Osteocyte (in vitro differentiated cells): ENCODE data around the gene ANK3. TPM values are rescaled to one million over a fixed set of nuclear protein-coding genes. Genes with fewer than 3 reads are reported as not detected.

Experiments
- DNase-seq: peaks from one replicate; pipeline ENCODE4 v3.0.0; 2021; ENCODE audit warnings: mixed read lengths; ENCODE audit not compliant: unreplicated experiment; ENCODE audit errors: extremely low spot score
- H3K27ac Mint-ChIP-seq: one replicate; pipeline ENCODE4 v1.8.0; 2021; ENCODE audit warnings: mild to moderate bottlenecking, mixed read lengths; ENCODE audit not compliant: unreplicated experiment
- H3K27me3 Mint-ChIP-seq: one replicate; pipeline ENCODE4 v1.8.0; 2021; ENCODE audit warnings: mixed read lengths; ENCODE audit not compliant: unreplicated experiment
- H3K36me3 Mint-ChIP-seq: one replicate; pipeline ENCODE4 v1.8.0; 2021; ENCODE audit warnings: mixed read lengths; ENCODE audit not compliant: unreplicated experiment
- H3K4me1 Mint-ChIP-seq: one replicate; pipeline ENCODE4 v1.8.0; 2021; ENCODE audit warnings: mixed read lengths; ENCODE audit not compliant: unreplicated experiment
- H3K4me3 Mint-ChIP-seq: one replicate; pipeline ENCODE4 v1.8.0; 2021; ENCODE audit warnings: mild to moderate bottlenecking, moderate library complexity, mixed read lengths; ENCODE audit not compliant: unreplicated experiment
- H3K9me3 Mint-ChIP-seq: one replicate; pipeline ENCODE4 v1.8.0; 2021; ENCODE audit warnings: mixed read lengths; ENCODE audit not compliant: unreplicated experiment
- total RNA-seq: library from RNA; stranded (reverse); gene quantifications from 2 replicates; pipeline ENCODE4 v1.2.1, GENCODE V29; 2021
- TF ChIP-seq, protein P1 (sequence below): fragments of 200-600 bp; sonication (generic); IDR thresholded peaks from 2 replicates; pipeline ENCODE4 v1.5.0; 2021; ENCODE audit warnings: antibody characterized with exemption, mild to moderate bottlenecking, moderate library complexity

ANK3 gene
- total RNA-seq, 1 donor from 2014 or later: 22.0 TPM

DNA sequence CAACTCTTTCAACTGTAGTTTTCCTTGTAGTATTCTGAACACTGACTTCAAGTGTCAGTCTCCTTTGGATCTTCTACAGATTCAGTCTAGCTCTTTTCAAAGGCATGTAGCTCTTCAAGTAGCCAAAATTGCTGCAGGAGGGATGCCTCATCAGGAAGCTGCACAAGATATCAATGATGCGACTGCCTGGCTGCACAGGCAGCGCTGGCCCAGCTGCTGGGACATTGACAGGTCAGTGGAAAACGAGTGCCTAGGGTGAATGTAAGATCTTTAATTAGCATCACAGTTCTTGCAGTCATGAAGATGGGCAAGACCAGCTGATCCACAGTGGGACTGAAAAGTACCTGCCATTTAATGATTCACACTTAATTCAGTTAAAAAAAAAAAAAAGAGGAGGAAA is 167.6 kb downstream of the ANK3 start:
- Mint-ChIP-seq H3K36me3 (no peaks in the 10 kb centered on the region), H3K9me3 (no peaks in the 10 kb centered on the region), H3K27ac (no peak overlapping the region), H3K4me3 (no peak overlapping the region), H3K4me1 (peaks cover 10% of the 10 kb centered on the region), H3K27me3 (no peaks in the 10 kb centered on the region)
- DNase-seq: no peak
- TF ChIP-seq, protein P1, sequence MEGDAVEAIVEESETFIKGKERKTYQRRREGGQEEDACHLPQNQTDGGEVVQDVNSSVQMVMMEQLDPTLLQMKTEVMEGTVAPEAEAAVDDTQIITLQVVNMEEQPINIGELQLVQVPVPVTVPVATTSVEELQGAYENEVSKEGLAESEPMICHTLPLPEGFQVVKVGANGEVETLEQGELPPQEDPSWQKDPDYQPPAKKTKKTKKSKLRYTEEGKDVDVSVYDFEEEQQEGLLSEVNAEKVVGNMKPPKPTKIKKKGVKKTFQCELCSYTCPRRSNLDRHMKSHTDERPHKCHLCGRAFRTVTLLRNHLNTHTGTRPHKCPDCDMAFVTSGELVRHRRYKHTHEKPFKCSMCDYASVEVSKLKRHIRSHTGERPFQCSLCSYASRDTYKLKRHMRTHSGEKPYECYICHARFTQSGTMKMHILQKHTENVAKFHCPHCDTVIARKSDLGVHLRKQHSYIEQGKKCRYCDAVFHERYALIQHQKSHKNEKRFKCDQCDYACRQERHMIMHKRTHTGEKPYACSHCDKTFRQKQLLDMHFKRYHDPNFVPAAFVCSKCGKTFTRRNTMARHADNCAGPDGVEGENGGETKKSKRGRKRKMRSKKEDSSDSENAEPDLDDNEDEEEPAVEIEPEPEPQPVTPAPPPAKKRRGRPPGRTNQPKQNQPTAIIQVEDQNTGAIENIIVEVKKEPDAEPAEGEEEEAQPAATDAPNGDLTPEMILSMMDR: no peak

DNA sequence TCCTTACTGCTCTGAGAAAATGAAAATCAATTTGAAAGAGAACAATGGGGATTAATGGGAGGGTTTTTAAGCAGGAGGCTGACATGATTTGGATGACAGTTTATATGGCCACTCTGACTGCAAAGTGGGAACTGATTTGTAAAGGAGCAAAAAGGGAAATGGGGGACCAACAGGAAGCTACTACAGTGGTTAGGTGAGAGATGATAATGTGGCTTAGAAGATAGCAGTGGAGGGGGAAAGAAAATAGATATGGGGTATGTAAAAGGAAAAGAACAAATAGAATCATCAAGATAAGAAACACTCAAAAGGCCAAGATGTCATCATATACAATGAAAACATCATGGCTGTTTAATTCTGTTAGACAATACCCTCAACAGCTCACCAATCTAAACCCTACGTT is 177.5 kb downstream of the ANK3 start:
- no peak for DNase-seq
- Mint-ChIP-seq H3K27me3 (no peaks in the 10 kb centered on the region), H3K4me1 (peaks cover 4% of the 10 kb centered on the region), H3K36me3 (peaks cover 14% of the 10 kb centered on the region), H3K4me3 (no peak overlapping the region), H3K27ac (no peak overlapping the region), H3K9me3 (peaks cover 20% of the 10 kb centered on the region)
- TF ChIP-seq, protein P1: no peak

DNA sequence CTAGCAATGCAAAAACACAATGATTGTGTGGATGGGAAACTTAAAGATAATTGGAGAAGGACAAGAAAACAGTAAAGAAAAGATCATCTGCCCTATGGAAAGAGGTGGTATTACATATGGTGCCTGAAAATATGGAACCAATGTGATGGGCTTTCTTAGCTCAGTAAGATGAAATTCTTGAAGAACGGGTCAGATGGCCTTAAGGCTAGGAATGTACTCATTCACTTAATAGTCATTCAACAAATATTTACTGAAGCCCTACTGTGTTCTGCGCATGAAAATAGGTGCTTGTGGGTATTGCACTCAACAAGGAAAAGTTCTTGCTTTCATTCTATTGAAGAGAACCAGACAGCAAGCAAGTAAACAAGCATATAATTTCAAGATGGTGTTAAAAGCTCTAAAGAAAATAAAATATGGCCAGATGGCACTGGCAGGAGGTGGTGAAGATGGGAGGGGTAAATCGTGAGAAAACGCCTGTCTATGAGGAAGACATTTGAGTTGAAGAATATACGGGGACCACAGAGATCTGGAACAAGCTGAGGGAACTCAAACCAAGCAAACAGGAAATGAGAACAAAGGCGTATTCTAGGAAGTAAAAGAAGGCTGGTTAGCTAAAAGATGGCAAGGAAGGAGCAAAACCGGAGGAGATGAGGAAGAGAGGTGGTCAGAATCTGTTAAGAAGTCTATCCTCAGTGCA is 179.7 kb downstream of the ANK3 start:
- peaks cover 13% of the 10 kb centered on the region for H3K4me1 Mint-ChIP-seq
- peaks cover 14% of the 10 kb centered on the region for H3K36me3 Mint-ChIP-seq
- H3K27ac Mint-ChIP-seq: peak overlapping the region; percentile 7
- TF ChIP-seq, protein P1: no peak
- no peaks in the 10 kb centered on the region for H3K27me3 Mint-ChIP-seq
- no peak for DNase-seq
- peaks cover 14% of the 10 kb centered on the region for H3K9me3 Mint-ChIP-seq
- H3K4me3 Mint-ChIP-seq: no peak overlapping the region

DNA sequence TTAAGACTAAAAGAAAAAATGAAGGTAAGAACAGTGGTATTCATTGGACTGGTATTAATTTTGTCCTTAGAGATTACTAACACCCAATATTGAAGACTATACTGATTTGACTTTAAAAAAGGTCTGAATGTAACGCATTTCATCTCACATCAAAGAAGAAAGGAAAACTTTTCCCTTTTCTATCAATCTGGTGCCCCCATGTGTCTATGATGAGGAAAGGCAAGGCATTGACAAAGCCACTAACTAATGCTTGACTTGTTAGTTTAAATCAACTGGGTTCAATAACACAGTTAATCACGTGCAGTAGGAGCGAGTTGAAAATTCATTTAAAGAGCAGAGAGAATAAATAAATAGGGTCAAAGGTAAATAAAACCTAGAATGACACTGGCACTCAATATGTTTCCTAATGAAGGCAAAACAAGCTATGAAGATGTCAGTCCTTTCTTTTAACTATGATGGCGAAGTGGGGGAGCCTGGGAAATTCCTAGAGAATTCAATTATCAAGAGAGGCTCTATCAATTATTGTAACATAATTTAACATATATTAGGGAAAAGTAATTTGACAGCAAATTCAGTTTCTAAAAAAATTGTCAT is 180.9 kb downstream of the ANK3 start:
- Mint-ChIP-seq H3K4me3 (no peak overlapping the region), H3K9me3 (peaks cover 14% of the 10 kb centered on the region), H3K4me1 (peaks cover 15% of the 10 kb centered on the region), H3K27me3 (no peaks in the 10 kb centered on the region), H3K27ac (no peak overlapping the region), H3K36me3 (peaks cover 14% of the 10 kb centered on the region)
- DNase-seq: no peak
- TF ChIP-seq, protein P1: peak; percentile 86

DNA sequence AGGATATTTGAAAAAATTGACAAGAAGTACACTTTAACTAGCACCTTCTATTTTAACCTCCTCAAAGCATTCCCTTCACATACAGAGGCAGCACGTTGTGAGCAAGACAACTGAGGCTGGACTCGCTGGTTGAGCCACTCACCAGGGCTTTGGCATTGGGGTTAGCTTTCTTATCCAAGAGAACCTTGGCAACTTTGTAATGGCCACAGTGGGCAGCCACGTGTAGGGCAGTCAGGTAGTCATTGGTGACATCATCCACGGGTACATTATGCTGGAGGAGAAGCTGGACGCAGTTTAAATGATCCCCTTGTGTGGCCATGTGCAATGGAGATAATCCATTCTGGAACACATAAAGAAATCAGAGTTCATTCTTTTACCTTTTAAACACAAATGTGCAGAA is 181.8 kb downstream of the ANK3 start:
- no peak overlapping the region for H3K27ac Mint-ChIP-seq
- no peaks in the 10 kb centered on the region for H3K27me3 Mint-ChIP-seq
- TF ChIP-seq, protein P1: no peak
- peaks cover 14% of the 10 kb centered on the region for H3K9me3 Mint-ChIP-seq
- no peak overlapping the region for H3K4me3 Mint-ChIP-seq
- H3K4me1 Mint-ChIP-seq: peaks cover 15% of the 10 kb centered on the region
- no peak for DNase-seq
- H3K36me3 Mint-ChIP-seq: peaks cover 14% of the 10 kb centered on the region
